CD8-positive, alpha-beta memory T cell (primary cell): ENCODE measurements around the gene DNAJC27. TPM values are rescaled to one million over a fixed set of nuclear protein-coding genes. Genes with fewer than 3 reads are reported as not detected.

Source experiments
- CTCF ChIA-PET: fragments of 350-600 bp; sonication (Branson Sonifier 250); formaldehyde crosslinking; loops from one replicate; lab custom pipeline; 2021; ENCODE audit warnings: antibody characterized with exemption; lab: Charles Lee
- POLR2A ChIA-PET: fragments of 350-600 bp; sonication (Branson Sonifier 250); formaldehyde crosslinking; loops from one replicate; lab custom pipeline; 2021; ENCODE audit warnings: antibody characterized with exemption; lab: Charles Lee
- DNase-seq, 5 donors: peaks; one replicate each; pipeline versions ENCODE4 v3.0.0 to v3.0.0-alpha.2; 2020 to 2022; ENCODE audit warnings: mixed read lengths in 1 of 5
- H3K27ac ChIP-seq: one replicate; pipeline ENCODE4 v1.7.0; 2013; ENCODE audit warnings: low read depth, mild to moderate bottlenecking, low read length, moderate library complexity
- H3K27me3 ChIP-seq: 2 replicates; pipeline ENCODE4 v1.7.0; 2013; ENCODE audit warnings: low read length, mild to moderate bottlenecking; ENCODE audit not compliant: insufficient read depth, poor library complexity, severe bottlenecking
- H3K36me3 ChIP-seq: 2 replicates; pipeline ENCODE4 v1.7.0; 2013; ENCODE audit warnings: mild to moderate bottlenecking, low read length, moderate library complexity; ENCODE audit not compliant: insufficient read depth
- H3K4me1 ChIP-seq: 2 replicates; pipeline ENCODE4 v1.7.0; 2013; ENCODE audit warnings: mild to moderate bottlenecking, low read length, moderate library complexity; ENCODE audit not compliant: insufficient read depth
- H3K4me3 ChIP-seq: 2 replicates; pipeline ENCODE4 v1.7.0; 2013; ENCODE audit warnings: mild to moderate bottlenecking, low read length
- H3K9me3 ChIP-seq: 2 replicates; pipeline ENCODE4 v1.7.0; 2013; ENCODE audit warnings: mild to moderate bottlenecking, low read length
- H3K27ac Mint-ChIP-seq, 8 donors: one replicate each; pipeline ENCODE4 v1.8.0; 2020 to 2021; ENCODE audit warnings: mixed read lengths in 8 of 8, mild to moderate bottlenecking in 6 of 8, inconsistent platforms in 3 of 8, moderate library complexity in 3 of 8
- H3K27me3 Mint-ChIP-seq, 2 donors: one replicate each; pipeline ENCODE4 v1.8.0; 2020 to 2021; ENCODE audit warnings: mixed read lengths in 2 of 2, mild to moderate bottlenecking in 1 of 2, moderate library complexity in 1 of 2
- H3K36me3 Mint-ChIP-seq, 3 donors: one replicate each; pipeline ENCODE4 v1.8.0; 2020 to 2021; ENCODE audit warnings: mixed read lengths in 3 of 3, inconsistent platforms in 1 of 3, mild to moderate bottlenecking in 1 of 3
- H3K4me1 Mint-ChIP-seq, 3 donors: one replicate each; pipeline ENCODE4 v1.8.0; 2020 to 2021; ENCODE audit warnings: mixed read lengths in 3 of 3, inconsistent platforms in 1 of 3, mild to moderate bottlenecking in 1 of 3
- H3K4me3 Mint-ChIP-seq, 7 donors: one replicate each; pipeline ENCODE4 v1.8.0; 2020 to 2021; ENCODE audit warnings: mixed read lengths in 7 of 7, mild to moderate bottlenecking in 6 of 7, moderate library complexity in 4 of 7, inconsistent platforms in 2 of 7
- H3K9me3 Mint-ChIP-seq, 5 donors: one replicate each; pipeline ENCODE4 v1.8.0; 2020 to 2022; ENCODE audit warnings: mixed read lengths in 5 of 5, mild to moderate bottlenecking in 3 of 5, moderate library complexity in 2 of 5, inconsistent platforms in 1 of 5
- polyA plus RNA-seq: library from polyadenylated mRNA; unstranded; fragments of 300-500 nt; fragmentation: Illumina TruSeq; gene quantifications from one replicate; pipeline ENCODE4 v1.2.3, GENCODE V29; 2021
- total RNA-seq, 2 experiments: library from RNA; stranded (reverse); gene quantifications; one replicate each; pipeline ENCODE4 v1.2.3, GENCODE V29; 2021

Gene DNAJC27
- total and polyA plus RNA-seq, 3 experiments from 2014 or later: 2.8 to 4.7 (median 4.4) TPM

DNA sequence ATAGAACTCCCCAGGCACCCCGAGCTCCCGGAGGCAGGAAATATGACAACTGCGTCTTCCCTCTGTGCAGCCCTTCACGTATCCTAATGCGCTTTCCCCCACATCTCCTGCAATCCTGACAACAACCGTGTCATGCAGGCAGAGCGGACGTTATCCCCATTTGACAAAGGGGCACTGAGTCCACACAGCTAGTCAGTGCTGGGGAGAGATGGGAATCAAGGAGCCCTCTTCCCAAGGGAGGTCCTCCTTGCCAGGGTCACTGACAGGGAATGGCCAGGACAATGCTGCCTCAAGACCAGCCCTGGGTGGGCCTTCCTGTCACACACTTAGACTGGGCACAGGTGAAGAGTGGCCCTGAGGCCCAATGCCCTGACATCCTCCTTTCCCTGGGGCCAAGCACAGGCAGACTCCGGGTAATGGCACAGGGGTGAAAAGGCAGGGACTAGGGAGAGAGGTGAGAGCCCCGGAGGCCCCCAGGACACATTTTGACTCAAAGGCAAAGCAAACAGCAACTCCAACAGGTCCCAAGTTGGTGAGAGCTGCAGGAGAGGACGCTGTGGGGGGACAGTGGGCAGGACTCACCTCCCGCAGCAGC is 53.9 kb downstream of the DNAJC27 start:
- no peaks in the 10 kb centered on the region for H3K36me3 ChIP-seq
- H3K4me1 ChIP-seq: peaks cover 32% of the 10 kb centered on the region
- no peaks in the 10 kb centered on the region for H3K9me3 Mint-ChIP-seq
- H3K4me3 Mint-ChIP-seq: peak overlapping the region; percentile 53 to 97 (median 66)
- POLR2A ChIA-PET: no interaction called here
- H3K4me1 Mint-ChIP-seq: peaks cover 33 to 41% (median 38%) of the 10 kb centered on the region in 3 donors
- H3K27ac Mint-ChIP-seq: peak overlapping the region in 5 of 8 donors; percentile 12 to 66 (median 56)
- no peaks in the 10 kb centered on the region for H3K27me3 Mint-ChIP-seq
- H3K27ac ChIP-seq: no peak overlapping the region
- no peaks in the 10 kb centered on the region for H3K9me3 ChIP-seq
- no peak overlapping the region for H3K4me3 ChIP-seq
- H3K36me3 Mint-ChIP-seq: peaks cover 0 to 8% (median 0%) of the 10 kb centered on the region in 3 donors
- no peaks in the 10 kb centered on the region for H3K27me3 ChIP-seq
- CTCF ChIA-PET: no interaction called here
- no peak for DNase-seq

DNA sequence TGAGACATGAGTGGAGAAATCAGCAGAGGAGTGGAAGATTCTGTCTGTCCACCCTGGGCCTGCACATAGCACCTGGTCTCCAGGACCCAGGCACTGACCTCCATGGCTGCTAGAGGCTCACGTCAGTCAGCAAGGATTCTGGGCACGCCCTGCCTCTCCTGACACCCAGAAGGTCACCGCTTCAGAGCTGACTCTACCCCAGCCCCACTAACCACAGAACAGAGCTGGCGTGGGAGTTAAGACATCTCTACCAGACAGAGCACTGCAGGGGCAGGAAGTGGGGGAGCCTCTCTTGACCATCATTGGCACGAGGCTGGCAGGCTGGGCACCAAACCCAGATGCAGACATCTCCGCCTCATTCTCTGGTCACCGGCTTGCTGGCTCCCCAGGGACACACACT is 54.7 kb downstream of the DNAJC27 start:
- no peaks in the 10 kb centered on the region for H3K27me3 Mint-ChIP-seq
- no peak for DNase-seq

DNA sequence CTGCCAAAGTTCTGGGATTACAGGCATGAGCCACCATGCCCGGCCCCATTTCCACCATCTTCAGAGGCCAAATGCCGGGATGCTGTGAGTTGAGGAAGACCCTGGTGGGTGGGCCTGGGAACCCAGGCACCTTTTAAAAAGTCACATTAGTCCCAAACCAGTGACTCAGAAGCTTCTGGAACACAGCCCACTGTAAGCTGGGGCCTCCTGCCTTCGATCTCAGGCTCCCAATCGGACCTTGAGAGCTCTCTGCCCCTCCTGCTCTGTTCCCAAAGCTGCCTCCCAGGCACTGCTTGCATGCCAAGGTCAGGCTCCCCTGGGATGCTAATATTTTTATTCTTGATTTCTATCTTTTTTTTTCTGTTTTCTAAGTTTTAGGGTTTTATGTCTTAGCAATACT is 56.0 kb downstream of the DNAJC27 start:
- no peaks in the 10 kb centered on the region for H3K9me3 ChIP-seq
- H3K27me3 ChIP-seq: no peaks in the 10 kb centered on the region
- H3K4me1 ChIP-seq: peaks cover 28% of the 10 kb centered on the region
- DNase-seq: no peak
- H3K4me3 ChIP-seq: no peak overlapping the region
- Mint-ChIP-seq H3K27me3 (no peaks in the 10 kb centered on the region), H3K36me3 (peaks cover 0 to 10% (median 0%) of the 10 kb centered on the region in 3 donors), H3K9me3 (no peaks in the 10 kb centered on the region), H3K4me3 (no peak overlapping the region), H3K4me1 (peaks cover 30 to 36% (median 34%) of the 10 kb centered on the region in 3 donors), H3K27ac (no peak overlapping the region)
- ChIA-PET POLR2A (no interaction called here), CTCF (no interaction called here)
- H3K36me3 ChIP-seq: no peaks in the 10 kb centered on the region
- no peak overlapping the region for H3K27ac ChIP-seq

More for the DNA sequence above, 54.7 kb downstream of the DNAJC27 start:
- Mint-ChIP-seq H3K36me3 (peaks cover 0 to 8% (median 0%) of the 10 kb centered on the region in 3 donors), H3K9me3 (no peaks in the 10 kb centered on the region), H3K4me1 (peaks cover 33 to 41% (median 38%) of the 10 kb centered on the region in 3 donors), H3K27ac (peak overlapping the region in 1 of 8 donors; percentile 79), H3K4me3 (peak overlapping the region in 6 of 7 donors; percentile 49 to 77 (median 61))
- no peaks in the 10 kb centered on the region for H3K27me3 ChIP-seq
- H3K4me3 ChIP-seq: no peak overlapping the region
- H3K36me3 ChIP-seq: no peaks in the 10 kb centered on the region
- H3K27ac ChIP-seq: no peak overlapping the region
- H3K9me3 ChIP-seq: no peaks in the 10 kb centered on the region
- H3K4me1 ChIP-seq: peaks cover 32% of the 10 kb centered on the region
- POLR2A ChIA-PET: no interaction called here
- CTCF ChIA-PET: no interaction called here

DNA sequence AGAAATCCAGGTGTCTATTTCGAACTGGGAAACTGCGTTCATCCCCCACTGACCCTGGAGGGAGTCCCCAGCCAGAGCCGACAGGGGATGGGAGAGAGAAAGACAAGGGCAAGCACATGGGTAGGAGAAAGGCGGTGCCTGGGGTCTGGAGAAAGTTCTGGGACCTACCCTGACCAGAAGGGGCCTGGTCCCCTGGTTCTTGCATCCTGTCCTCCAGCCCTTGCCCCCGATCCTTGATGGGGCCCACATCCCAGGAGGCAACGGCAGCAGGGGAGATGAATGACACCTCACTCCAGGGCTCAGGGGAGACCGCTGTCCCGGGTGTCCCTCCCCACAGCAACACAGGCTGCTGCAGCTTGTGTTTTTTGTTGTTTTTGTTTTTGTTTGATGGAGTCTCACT is 56.6 kb downstream of the DNAJC27 start:
- H3K27me3 Mint-ChIP-seq: no peaks in the 10 kb centered on the region
- ChIA-PET CTCF (no interaction called here), POLR2A (no interaction called here)
- H3K27ac Mint-ChIP-seq: peak overlapping the region in 1 of 8 donors; percentile 81
- H3K4me1 ChIP-seq: peaks cover 26% of the 10 kb centered on the region
- H3K36me3 Mint-ChIP-seq: peaks cover 0 to 10% (median 2%) of the 10 kb centered on the region in 3 donors
- no peaks in the 10 kb centered on the region for H3K9me3 ChIP-seq
- H3K9me3 Mint-ChIP-seq: no peaks in the 10 kb centered on the region
- no peak overlapping the region for H3K27ac ChIP-seq
- H3K4me3 ChIP-seq: no peak overlapping the region
- no peaks in the 10 kb centered on the region for H3K36me3 ChIP-seq
- H3K4me1 Mint-ChIP-seq: peaks cover 28 to 34% (median 32%) of the 10 kb centered on the region in 3 donors
- DNase-seq: no peak
- peak overlapping the region in 1 of 7 donors; percentile 4 for H3K4me3 Mint-ChIP-seq
- no peaks in the 10 kb centered on the region for H3K27me3 ChIP-seq

DNA sequence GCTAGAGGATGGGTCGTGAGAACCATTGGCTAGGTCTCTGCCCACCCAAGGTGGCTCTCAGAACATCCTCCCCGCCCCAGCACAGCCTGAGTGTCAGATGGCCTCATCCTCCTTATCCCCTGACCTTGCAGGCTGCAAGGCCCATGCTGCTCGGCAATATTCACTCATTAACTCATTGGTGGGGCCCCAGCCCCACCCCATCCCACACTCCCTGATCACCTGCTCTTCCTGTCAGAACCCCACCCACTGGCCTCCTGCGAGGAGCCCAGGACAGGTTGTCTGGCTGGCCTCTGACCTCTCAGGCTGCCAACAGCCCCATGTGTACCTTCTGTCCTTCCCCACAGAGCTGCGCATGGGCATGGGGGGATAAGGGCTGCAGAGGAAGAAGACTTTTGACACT is 57.0 kb downstream of the DNAJC27 start:
- Histone ChIP-seq H3K4me3 (no peak overlapping the region), H3K9me3 (no peaks in the 10 kb centered on the region), H3K36me3 (no peaks in the 10 kb centered on the region), H3K4me1 (peaks cover 26% of the 10 kb centered on the region), H3K27ac (no peak overlapping the region), H3K27me3 (no peaks in the 10 kb centered on the region)
- Mint-ChIP-seq H3K27me3 (no peaks in the 10 kb centered on the region), H3K27ac (peak overlapping the region in 1 of 8 donors; percentile 81), H3K36me3 (peaks cover 2 to 10% (median 6%) of the 10 kb centered on the region in 3 donors), H3K4me1 (peaks cover 28 to 34% (median 34%) of the 10 kb centered on the region in 3 donors), H3K4me3 (peak overlapping the region in 2 of 7 donors; percentile 4 to 32), H3K9me3 (no peaks in the 10 kb centered on the region)
- ChIA-PET CTCF (no interaction called here), POLR2A (no interaction called here)
- no peak for DNase-seq

DNA sequence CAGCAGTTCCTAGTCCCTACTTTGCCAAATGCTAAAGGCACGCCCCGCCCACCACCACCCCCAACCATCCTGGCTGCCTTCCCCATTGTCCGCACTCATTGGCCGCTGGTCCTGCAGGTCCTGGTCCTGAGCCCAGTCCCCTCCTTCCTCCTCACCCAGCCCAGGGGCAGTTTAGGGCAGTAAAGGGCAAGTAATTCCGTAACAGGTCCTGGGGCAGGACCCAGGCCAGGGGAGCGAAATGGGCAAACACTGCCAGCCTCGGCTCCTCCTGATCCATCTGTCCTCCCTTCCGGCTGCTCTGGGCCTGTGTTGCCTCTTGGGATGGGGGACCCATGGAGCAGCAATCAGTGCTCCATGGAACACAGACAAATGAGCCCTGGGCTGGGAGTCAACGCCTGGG is 57.8 kb downstream of the DNAJC27 start:
- no peaks in the 10 kb centered on the region for H3K9me3 ChIP-seq
- H3K4me1 ChIP-seq: peaks cover 22% of the 10 kb centered on the region
- ChIA-PET POLR2A (no interaction called here), CTCF (no interaction called here)
- DNase-seq: no peak
- Mint-ChIP-seq H3K27me3 (no peaks in the 10 kb centered on the region), H3K27ac (no peak overlapping the region), H3K4me1 (peaks cover 23 to 35% (median 31%) of the 10 kb centered on the region in 3 donors), H3K4me3 (peak overlapping the region in 1 of 7 donors; percentile 6), H3K9me3 (no peaks in the 10 kb centered on the region), H3K36me3 (peaks cover 4 to 6% (median 5%) of the 10 kb centered on the region in 3 donors)
- H3K4me3 ChIP-seq: no peak overlapping the region
- H3K27ac ChIP-seq: no peak overlapping the region
- H3K27me3 ChIP-seq: no peaks in the 10 kb centered on the region
- H3K36me3 ChIP-seq: no peaks in the 10 kb centered on the region

DNA sequence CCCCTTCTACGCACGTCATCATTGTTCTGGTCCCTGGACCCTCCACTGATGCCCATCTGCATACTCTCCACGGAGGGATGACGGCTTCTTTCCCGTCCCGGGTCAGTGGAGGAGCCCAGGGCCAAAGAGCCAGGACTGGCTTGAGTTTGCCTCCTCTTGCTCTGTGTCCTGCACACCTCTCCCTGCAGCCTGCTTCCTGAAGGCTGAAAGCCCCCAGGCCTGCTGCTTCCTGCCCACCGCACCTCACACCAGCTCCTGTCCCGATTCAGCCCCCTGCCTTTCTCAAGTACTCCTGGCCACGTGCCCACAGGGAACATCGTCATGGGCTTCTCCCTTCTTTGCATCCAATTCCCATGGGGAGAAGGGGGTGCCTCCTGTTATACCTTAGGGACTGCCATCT is 58.8 kb downstream of the DNAJC27 start:
- Histone ChIP-seq H3K27ac (no peak overlapping the region), H3K4me3 (no peak overlapping the region), H3K36me3 (no peaks in the 10 kb centered on the region), H3K27me3 (no peaks in the 10 kb centered on the region), H3K4me1 (peaks cover 13% of the 10 kb centered on the region), H3K9me3 (no peaks in the 10 kb centered on the region)
- ChIA-PET CTCF (no interaction called here), POLR2A (no interaction called here)
- Mint-ChIP-seq H3K4me1 (peaks cover 15 to 27% (median 27%) of the 10 kb centered on the region in 3 donors), H3K27ac (no peak overlapping the region), H3K36me3 (peaks cover 5 to 8% (median 6%) of the 10 kb centered on the region in 3 donors), H3K4me3 (no peak overlapping the region), H3K9me3 (no peaks in the 10 kb centered on the region), H3K27me3 (no peaks in the 10 kb centered on the region)
- no peak for DNase-seq

DNA sequence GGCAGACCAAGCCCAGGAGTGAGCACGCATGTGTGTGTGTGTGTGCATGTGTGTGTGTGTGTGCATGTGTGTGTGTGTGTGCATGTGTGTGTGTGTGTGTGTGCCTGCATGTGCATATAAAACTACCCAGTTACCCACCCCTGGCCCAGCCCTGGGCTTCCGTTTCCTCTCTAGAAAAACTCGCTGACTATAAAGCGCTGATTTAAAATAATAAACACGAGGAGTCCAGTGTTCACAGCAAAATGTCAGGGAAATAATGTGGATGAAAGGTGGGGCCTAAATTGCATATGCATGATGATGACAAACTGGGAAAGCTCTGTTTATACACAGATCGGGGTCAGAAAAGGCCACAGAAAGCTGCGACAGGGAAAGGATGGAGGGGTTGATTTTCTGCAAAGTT is 59.2 kb downstream of the DNAJC27 start:
- Mint-ChIP-seq H3K27me3 (no peaks in the 10 kb centered on the region), H3K9me3 (no peaks in the 10 kb centered on the region), H3K36me3 (peaks cover 5 to 8% (median 6%) of the 10 kb centered on the region in 3 donors), H3K4me3 (no peak overlapping the region), H3K27ac (no peak overlapping the region), H3K4me1 (peaks cover 10 to 23% (median 22%) of the 10 kb centered on the region in 3 donors)
- Histone ChIP-seq H3K4me3 (no peak overlapping the region), H3K36me3 (no peaks in the 10 kb centered on the region), H3K9me3 (no peaks in the 10 kb centered on the region), H3K4me1 (peaks cover 8% of the 10 kb centered on the region), H3K27me3 (no peaks in the 10 kb centered on the region), H3K27ac (no peak overlapping the region)
- ChIA-PET POLR2A (no interaction called here), CTCF (no interaction called here)
- no peak for DNase-seq
